Measurements from ENCODE around the gene EDA.

EDA gene

GRCh38 chrX:69615779-69616456 is at the start of gene EDA:
EDA (plus strand) TSS chrX:69616113.
- no peak for FAIRE-seq
- DNase-seq (ENCODE audit: insufficient read length, low spot score) = no peak

DNA sequence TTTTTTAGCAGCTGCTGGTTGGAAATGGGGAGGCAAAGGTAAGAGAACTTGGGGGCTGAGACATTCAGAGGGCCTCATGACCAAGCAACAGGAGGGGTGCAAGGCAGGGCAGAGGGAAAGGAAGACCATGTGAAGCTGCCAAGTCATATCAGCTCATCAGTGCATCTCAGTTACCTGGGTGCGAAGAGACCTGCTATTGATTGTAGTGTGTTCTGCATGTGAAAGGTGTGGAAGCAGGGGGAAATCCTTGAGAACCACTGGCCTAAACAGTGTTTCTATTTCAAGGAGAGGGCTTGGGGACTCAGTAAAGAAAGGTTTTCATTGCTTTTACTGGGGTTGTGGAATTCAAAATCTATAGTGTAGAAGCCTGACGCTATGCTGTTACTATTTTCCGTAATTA is 47.1 kb upstream of the EDA start:
- no peak for DNase-seq (ENCODE audit: insufficient read length, low spot score)
- FAIRE-seq = no peak

DNA sequence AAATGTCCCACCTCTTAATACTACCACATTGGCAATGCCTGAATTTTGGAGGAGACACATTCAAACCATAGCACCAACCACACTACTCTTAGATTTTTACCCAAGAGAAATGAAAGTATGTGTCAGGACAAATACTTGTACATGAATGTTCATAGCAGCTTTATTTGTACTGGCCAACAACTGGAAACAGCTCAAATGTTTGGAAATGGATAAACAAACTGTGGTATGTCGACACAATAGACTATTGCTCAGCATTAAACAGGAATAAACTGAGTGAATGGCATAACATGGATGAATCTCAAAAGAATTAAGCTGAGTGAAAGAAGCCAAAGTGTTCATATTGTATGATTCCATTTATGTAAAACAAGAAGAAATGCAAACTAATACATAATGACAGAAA is 18.5 kb upstream of the EDA start:
- no peak for DNase-seq (ENCODE audit: insufficient read length, low spot score)
- no peak for FAIRE-seq

- DNase-seq (ENCODE audit: insufficient read length, low spot score) (no peak), FAIRE-seq (no peak)
Observed at GRCh38 chrX:69600182-69600581, 15.7 kb upstream of the EDA start.

- no peak for DNase-seq (ENCODE audit: insufficient read length, low spot score)
Observed at GRCh38 chrX:69603566-69604194, 12.2 kb upstream of the EDA start.

GRCh38 chrX:69605521-69605920 is 10.4 kb upstream of the EDA start:
- DNase-seq (ENCODE audit: insufficient read length, low spot score) (no peak), FAIRE-seq (no peak)

More at GRCh38 chrX:69603566-69604194, 12.2 kb upstream of the EDA start:
- peak; percentile 40 for FAIRE-seq

GRCh38 chrX:69607616-69608015 is 8.3 kb upstream of the EDA start:
- FAIRE-seq (no peak), DNase-seq (ENCODE audit: insufficient read length, low spot score) (no peak)

DNA sequence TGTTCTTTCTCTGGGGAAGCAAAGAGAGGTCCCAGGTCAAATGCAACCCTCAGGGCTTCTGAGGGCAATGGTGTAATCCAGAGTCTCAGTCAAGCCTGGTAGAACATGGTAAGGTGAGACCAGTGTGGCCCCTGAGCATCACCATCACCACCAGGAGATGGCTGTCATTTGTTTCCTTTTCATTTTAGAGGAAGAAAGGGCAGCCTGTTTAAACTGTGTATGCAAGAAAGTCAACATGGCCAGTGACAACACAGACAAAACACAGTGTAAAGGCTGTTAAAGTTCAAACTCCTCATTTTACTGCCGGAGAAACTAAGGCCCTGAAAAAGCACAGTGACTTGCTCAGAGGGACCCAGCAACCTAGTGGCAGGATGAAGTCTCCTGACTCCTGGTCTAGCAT is 2.0 kb upstream of the EDA start:
- FAIRE-seq = no peak
- DNase-seq (ENCODE audit: insufficient read length, low spot score) = no peak

DNA sequence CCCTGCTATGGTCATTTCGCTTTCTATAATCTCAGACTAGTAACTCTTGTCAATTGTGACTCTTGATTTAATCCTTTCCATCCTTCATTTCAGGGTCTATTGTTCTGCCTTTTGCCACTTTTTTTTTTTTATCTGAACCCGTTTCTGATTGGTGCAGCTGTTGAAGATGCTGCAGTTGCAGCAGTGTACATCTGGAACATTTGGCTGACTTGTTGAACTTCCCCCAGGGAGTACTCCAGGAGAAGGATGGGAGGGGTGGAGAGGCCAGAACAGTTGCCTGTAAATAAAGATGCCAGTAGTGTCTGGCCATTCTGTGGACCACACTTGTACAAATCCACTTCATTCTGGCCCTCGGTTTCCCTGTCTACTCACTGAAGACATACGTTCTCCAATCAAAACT is 1.0 kb upstream of the EDA start:
- no peak for DNase-seq (ENCODE audit: insufficient read length, low spot score)
- no peak for FAIRE-seq

GRCh38 chrX:69615342-69615741 is 571 bp upstream of the EDA start:
- FAIRE-seq (no peak), DNase-seq (ENCODE audit: insufficient read length, low spot score) (no peak)

GRCh38 chrX:69616457-69617203 is 717 bp downstream of the EDA start:
- FAIRE-seq = no peak
- DNase-seq (ENCODE audit: insufficient read length, low spot score) = no peak

GRCh38 chrX:69618803-69619202 is 2.9 kb downstream of the EDA start:
- FAIRE-seq (no peak), DNase-seq (ENCODE audit: insufficient read length, low spot score) (no peak)

DNA sequence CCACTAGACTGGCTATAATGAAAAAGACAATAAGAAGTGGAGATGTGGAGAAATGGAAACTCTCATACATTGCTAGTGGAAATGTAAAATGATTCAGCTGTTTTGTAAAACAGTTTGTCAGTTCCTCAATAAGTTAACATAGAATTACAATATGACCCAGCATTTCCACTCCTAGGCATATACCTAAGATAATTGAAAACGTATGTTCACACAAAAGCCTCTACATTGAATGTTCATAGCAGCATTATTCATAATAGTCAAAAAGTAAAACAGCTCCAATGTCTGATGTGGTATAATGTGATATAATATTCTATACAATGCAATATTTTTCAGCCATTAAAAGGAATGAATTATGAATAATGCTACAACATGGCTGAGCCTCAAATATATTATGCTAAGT is 10.2 kb downstream of the EDA start:
- DNase-seq (ENCODE audit: insufficient read length, low spot score) (no peak), FAIRE-seq (no peak)

- FAIRE-seq (no peak), DNase-seq (ENCODE audit: insufficient read length, low spot score) (no peak)
Observed at GRCh38 chrX:69627744-69628143, 11.8 kb downstream of the EDA start.

DNA sequence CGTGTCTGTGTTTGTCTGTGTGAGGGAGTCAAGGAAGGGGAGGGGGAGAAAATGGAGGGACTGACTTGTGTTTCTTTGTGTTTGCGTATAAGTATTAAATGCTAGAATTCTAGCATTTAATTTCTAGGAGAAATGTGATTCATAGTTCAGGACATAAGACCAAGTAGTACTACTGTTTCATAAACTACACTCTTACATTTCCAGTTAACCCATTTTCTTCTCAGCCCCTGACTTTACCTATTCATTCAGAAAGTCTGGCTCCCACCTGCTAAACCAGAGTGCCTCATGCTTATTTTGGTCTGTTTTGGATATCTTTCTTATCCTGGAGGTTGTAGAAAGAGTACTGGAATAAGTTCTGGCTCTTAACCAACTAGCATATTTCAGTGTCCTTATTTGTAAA is 14.2 kb downstream of the EDA start:
- FAIRE-seq (no peak), DNase-seq (ENCODE audit: insufficient read length, low spot score) (no peak)

DNA sequence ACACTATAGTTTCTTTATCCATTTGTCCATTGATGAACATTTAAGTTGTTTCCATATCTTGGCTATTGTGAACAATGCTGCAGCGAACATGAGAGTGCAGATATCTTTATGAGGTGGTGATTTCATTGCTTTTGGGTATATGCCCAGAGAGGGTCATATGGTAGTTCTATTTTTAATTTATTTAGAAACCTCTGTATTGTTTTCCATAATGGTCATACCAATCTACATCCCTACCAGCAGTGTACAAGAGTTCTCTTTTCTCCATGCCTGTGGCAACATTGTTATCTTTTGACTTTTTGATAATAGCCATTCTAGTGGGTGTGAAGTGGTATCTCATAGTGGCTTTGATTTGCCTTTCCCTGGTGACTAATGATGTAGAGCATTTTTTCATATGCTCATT is 48.8 kb downstream of the EDA start:
- FAIRE-seq = no peak
- DNase-seq (ENCODE audit: insufficient read length, low spot score) = no peak

- FAIRE-seq (no peak), DNase-seq (ENCODE audit: insufficient read length, low spot score) (no peak)
Observed at GRCh38 chrX:69670001-69670555, 54.2 kb downstream of the EDA start.

DNA sequence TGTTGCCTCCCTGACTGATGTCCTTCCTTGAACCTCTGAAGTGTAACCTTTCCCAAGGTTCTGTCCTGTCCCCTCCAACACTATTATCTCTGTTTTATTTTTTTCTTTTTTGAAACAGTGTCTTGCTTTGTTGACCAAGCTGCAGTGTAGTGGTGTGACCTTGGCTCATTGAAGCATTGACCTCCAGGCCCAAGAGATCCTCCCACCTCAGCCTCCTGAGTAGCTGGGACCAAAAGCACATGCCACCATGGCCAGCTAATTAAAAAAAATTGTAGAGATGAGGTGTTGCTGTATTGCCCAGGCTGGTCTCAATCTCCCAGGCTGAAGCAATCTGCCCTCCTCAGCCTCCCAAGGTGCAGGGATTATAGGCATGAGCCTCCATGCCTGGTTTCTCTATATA is 59.0 kb downstream of the EDA start:
- DNase-seq (ENCODE audit: insufficient read length, low spot score) (no peak), FAIRE-seq (no peak)

DNA sequence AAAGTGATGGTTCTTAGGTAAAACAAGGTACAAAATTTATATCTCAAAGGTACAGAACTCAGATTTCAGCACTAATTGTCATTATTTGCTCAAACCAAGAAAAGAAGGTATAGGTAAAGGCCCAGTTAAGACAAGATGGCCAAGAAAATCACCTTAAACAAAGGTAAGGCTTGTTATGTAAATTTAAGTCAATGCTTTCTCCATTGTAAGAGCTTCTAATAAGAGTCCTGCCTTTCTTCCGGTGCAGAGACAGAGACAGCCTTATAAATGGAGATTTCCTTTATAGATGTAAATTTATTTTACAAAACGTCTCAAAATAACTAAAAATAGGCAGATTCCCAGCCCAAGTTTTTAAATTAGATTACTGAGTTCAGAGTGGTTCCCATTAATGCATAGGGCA is 89.9 kb downstream of the EDA start:
- DNase-seq (ENCODE audit: insufficient read length, low spot score) (no peak), FAIRE-seq (no peak)

- FAIRE-seq (no peak), DNase-seq (ENCODE audit: insufficient read length, low spot score) (no peak)
Observed at GRCh38 chrX:69718102-69718501, 102.2 kb downstream of the EDA start.

DNA sequence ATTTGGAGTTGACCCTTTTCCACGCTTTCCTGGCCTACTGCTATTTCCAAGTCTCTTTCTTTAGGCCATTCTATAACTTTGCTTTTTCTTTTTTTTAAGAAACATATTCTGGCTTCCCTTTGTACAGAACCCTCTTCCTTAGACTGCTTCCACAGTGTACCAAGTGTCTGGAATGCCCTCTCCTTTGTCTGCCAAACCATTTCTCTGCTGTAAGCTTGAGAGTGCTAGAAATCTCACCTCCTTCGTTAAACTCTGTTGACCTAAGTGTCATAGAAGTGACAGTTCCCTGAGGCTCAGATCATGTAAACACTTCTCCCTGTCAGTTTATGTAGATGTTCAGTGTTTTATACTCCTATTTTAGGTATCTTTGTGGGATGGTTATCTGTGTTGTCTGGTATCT is 108.4 kb downstream of the EDA start:
- DNase-seq (ENCODE audit: insufficient read length, low spot score) = no peak
- no peak for FAIRE-seq

DNA sequence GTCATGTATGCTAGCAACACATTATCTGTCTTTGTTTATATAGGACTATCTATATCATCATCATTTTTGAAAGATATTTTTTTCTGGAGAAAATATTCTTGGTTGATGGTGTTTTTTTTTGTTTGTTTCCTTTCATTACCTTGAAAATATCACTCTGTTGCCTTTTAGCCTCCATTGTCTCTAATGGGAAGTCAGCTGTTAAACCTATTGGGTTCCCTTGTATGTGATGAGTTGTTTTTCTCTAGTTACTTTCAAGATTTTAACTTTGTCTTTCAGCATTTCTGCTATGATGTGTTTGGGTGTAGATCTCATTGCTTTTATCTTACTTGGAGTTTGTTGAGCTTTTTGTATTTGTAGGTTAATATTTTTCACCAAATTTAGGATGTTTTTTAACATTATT is 124.4 kb downstream of the EDA start:
- no peak for FAIRE-seq
- DNase-seq (ENCODE audit: insufficient read length, low spot score) = no peak

Data from GM19239 (cell line).